ENCODE data around the gene AEN.

AEN gene

GRCh38 chr15:88674661-88675060 is 53.5 kb downstream of the AEN start:
- Histone ChIP-seq H3K9me3 (ENCODE audit: insufficient read depth, low read depth, low read length) (no peaks in the 10 kb centered on the region), H3K27me3 (ENCODE audit: insufficient read depth, low read length) (no peaks in the 10 kb centered on the region), H3K4me1 (ENCODE audit: insufficient read depth, low read length) (no peaks in the 10 kb centered on the region), H3K36me3 (ENCODE audit: insufficient read depth, low read depth, low read length) (no peaks in the 10 kb centered on the region), H3K27ac (ENCODE audit: low read length) (no peak overlapping the region), H3K9ac (ENCODE audit: low read depth, low read length) (no peak overlapping the region), H3K4me3 (ENCODE audit: low read length) (no peak overlapping the region)

- H3K9ac ChIP-seq (ENCODE audit: low read depth, low read length) = no peak overlapping the region
- H3K4me1 ChIP-seq (ENCODE audit: insufficient read depth, low read length) = no peaks in the 10 kb centered on the region
- H3K36me3 ChIP-seq (ENCODE audit: insufficient read depth, low read depth, low read length) = no peaks in the 10 kb centered on the region
- no peak overlapping the region for H3K27ac ChIP-seq (ENCODE audit: low read length)
- no peak overlapping the region for H3K4me3 ChIP-seq (ENCODE audit: low read length)
- no peaks in the 10 kb centered on the region for H3K27me3 ChIP-seq (ENCODE audit: insufficient read depth, low read length)
- no peaks in the 10 kb centered on the region for H3K9me3 ChIP-seq (ENCODE audit: insufficient read depth, low read depth, low read length)
These were observed 57.6 kb downstream of the AEN start for GRCh38 chr15:88678755-88679154.

GRCh38 chr15:88680241-88681001 is 59.3 kb downstream of the AEN start:
- no peaks in the 10 kb centered on the region for H3K9me3 ChIP-seq (ENCODE audit: insufficient read depth, low read depth, low read length)
- H3K27me3 ChIP-seq (ENCODE audit: insufficient read depth, low read length) = no peaks in the 10 kb centered on the region
- no peak overlapping the region for H3K27ac ChIP-seq (ENCODE audit: low read length)
- no peak overlapping the region for H3K9ac ChIP-seq (ENCODE audit: low read depth, low read length)
- H3K4me3 ChIP-seq (ENCODE audit: low read length) = no peak overlapping the region
- H3K36me3 ChIP-seq (ENCODE audit: insufficient read depth, low read depth, low read length) = no peaks in the 10 kb centered on the region
- no peaks in the 10 kb centered on the region for H3K4me1 ChIP-seq (ENCODE audit: insufficient read depth, low read length)

GRCh38 chr15:88681610-88682221 is 60.6 kb downstream of the AEN start:
- Histone ChIP-seq H3K36me3 (ENCODE audit: insufficient read depth, low read depth, low read length) (no peaks in the 10 kb centered on the region), H3K4me3 (ENCODE audit: low read length) (no peak overlapping the region), H3K27me3 (ENCODE audit: insufficient read depth, low read length) (no peaks in the 10 kb centered on the region), H3K9ac (ENCODE audit: low read depth, low read length) (no peak overlapping the region), H3K4me1 (ENCODE audit: insufficient read depth, low read length) (no peaks in the 10 kb centered on the region), H3K9me3 (ENCODE audit: insufficient read depth, low read depth, low read length) (no peaks in the 10 kb centered on the region), H3K27ac (ENCODE audit: low read length) (no peak overlapping the region)

All from iPS-20b (cell line).